ENCODE results near the gene TRPM3. TPM values are rescaled to one million over a fixed set of nuclear protein-coding genes. Genes with fewer than 3 reads are reported as not detected.
"Not testable (repeated sequence)": the region's sequence is repeated elsewhere in the genome, so short reads cannot be mapped to it uniquely, and the experiment has no call there.

The TRPM3 gene
- total RNA-seq, 2 donors from 2014 or later = 0.02 TPM; not detected in 1

DNA sequence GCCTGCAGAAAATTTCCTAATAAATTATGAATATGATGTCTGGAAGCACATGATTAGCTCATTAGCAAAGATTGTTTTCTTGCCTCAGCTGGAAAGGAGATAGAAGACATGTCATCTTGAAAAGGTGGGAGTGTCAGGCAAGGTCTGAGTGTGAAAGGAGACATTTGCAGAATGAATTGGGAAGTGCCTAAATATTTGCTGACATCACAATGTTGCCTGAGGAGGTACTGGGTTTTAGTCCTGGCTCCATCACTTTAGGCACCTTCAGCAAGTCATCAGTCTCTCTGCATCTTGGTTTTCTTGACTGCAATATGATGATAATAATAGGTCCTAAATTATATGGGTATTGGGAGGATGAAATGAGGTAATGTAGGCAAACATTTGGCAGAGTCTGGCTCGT is 140.1 kb downstream of the TRPM3 start:
- ATAC-seq (no peak), DNase-seq (ENCODE audit: low spot score in 2 of 2) (no peak)
- Mint-ChIP-seq H3K9me3 (peaks cover 6% of the 10 kb centered on the region in 2 donors), H3K27ac (no peak overlapping the region), H3K36me3 (no peaks in the 10 kb centered on the region)

DNA sequence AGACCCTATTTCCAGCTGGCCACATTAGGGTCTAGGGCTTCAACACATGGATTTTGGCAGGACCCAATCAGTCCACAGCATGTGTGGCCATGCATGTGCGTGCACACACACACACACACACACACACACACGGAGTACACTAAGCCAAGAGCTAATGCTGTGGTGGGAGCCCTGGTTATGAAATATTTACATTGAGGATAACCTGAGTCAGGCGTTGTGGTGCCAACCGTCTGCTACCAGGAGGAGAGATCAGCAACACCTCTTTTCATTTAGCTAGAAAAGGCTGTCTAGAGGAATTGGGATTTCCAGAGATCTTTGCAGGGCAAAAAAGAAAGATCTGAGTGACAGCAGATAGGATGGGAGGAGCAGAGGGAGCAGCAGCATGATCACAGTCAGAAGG is 141.5 kb downstream of the TRPM3 start:
- Mint-ChIP-seq H3K27ac (no peak overlapping the region), H3K9me3 (peaks cover 6% of the 10 kb centered on the region in 2 donors), H3K36me3 (no peaks in the 10 kb centered on the region)
- no peak for ATAC-seq
- DNase-seq (ENCODE audit: low spot score in 2 of 2) = no peak

- Mint-ChIP-seq H3K27ac (no peak overlapping the region), H3K9me3 (peaks cover 2 to 3% of the 10 kb centered on the region in 2 donors), H3K36me3 (no peaks in the 10 kb centered on the region)
- ATAC-seq (no peak), DNase-seq (ENCODE audit: low spot score in 2 of 2) (no peak)
Measured at GRCh38 chr9:70978085-70978484, 143.3 kb downstream of the TRPM3 start.

DNA sequence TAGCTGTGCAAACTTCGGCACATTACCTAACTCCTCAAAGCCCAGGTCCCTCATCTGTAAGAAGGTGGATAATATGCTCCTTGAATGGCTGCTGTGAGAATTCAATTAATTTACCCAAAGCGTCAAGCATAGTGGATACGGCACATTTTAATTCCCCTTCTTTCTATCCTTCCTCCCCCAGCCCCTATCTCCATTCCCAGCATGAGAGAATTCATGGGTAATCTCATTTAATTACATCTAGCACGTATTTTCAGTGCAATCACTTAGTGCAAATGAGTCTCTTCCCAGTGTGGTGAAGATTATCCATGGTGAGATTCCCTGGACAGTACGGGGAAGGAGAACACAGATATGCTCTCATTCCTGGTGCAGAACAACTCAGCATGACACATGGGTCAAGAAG is 145.6 kb downstream of the TRPM3 start:
- no peak overlapping the region for H3K27ac Mint-ChIP-seq
- no peaks in the 10 kb centered on the region for H3K9me3 Mint-ChIP-seq
- H3K36me3 Mint-ChIP-seq = no peaks in the 10 kb centered on the region
- DNase-seq (ENCODE audit: low spot score in 2 of 2) (no peak), ATAC-seq (no peak)

DNA sequence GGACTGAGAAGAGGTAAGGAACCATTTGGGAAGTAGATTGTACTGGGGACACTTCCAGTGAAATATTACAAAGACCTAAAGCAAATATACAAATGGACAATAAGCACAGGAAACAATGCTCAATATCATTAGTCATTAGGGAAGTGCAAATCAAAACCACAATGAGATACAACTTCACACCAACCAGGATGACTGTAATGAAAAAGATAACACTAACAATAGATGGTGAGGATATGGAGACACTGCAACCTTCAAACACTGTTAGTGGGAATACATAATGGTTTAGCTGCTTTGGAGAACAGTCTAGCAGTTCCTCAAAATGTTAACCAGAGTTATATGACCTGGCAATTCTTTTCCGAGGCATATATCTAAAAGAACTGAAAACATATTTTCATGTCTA is 149.7 kb downstream of the TRPM3 start:
- ATAC-seq (no peak), DNase-seq (ENCODE audit: low spot score in 2 of 2) (no peak)
- Mint-ChIP-seq H3K27ac (no peak overlapping the region), H3K36me3 (no peaks in the 10 kb centered on the region), H3K9me3 (no peaks in the 10 kb centered on the region)

GRCh38 chr9:70966380-70966779 is 155.0 kb downstream of the TRPM3 start:
- not testable (repeated sequence) for H3K27ac Mint-ChIP-seq, H3K36me3 Mint-ChIP-seq, ATAC-seq

GRCh38 chr9:70964861-70965260 is 156.6 kb downstream of the TRPM3 start:
- ATAC-seq (no peak), DNase-seq (ENCODE audit: low spot score in 2 of 2) (no peak)
- Mint-ChIP-seq H3K27ac (no peak overlapping the region), H3K9me3 (no peaks in the 10 kb centered on the region), H3K36me3 (no peaks in the 10 kb centered on the region)

More at GRCh38 chr9:70966380-70966779, 155.0 kb downstream of the TRPM3 start:
- not testable (repeated sequence) for H3K9me3 Mint-ChIP-seq; DNase-seq (ENCODE audit: low spot score in 2 of 2)

- ATAC-seq = no peak
- Mint-ChIP-seq H3K9me3 (no peaks in the 10 kb centered on the region), H3K27ac (no peak overlapping the region), H3K36me3 (no peaks in the 10 kb centered on the region)
- no peak for DNase-seq (ENCODE audit: low spot score in 2 of 2)
Measured at GRCh38 chr9:70963554-70963953, 157.9 kb downstream of the TRPM3 start.

- no peak overlapping the region for H3K27ac Mint-ChIP-seq
- H3K36me3 Mint-ChIP-seq = no peaks in the 10 kb centered on the region
- no peak for ATAC-seq
- DNase-seq (ENCODE audit: low spot score in 2 of 2) = no peak
- H3K9me3 Mint-ChIP-seq = no peaks in the 10 kb centered on the region
Measured at GRCh38 chr9:70962761-70963440, 158.5 kb downstream of the TRPM3 start.

GRCh38 chr9:70959366-70959765 is 162.1 kb downstream of the TRPM3 start:
- no peaks in the 10 kb centered on the region for H3K9me3 Mint-ChIP-seq
- no peaks in the 10 kb centered on the region for H3K36me3 Mint-ChIP-seq
- ATAC-seq (no peak), DNase-seq (ENCODE audit: low spot score in 2 of 2) (no peak)
- H3K27ac Mint-ChIP-seq = no peak overlapping the region

GRCh38 chr9:70954596-70955143 is 166.8 kb downstream of the TRPM3 start:
- Mint-ChIP-seq H3K9me3 (no peaks in the 10 kb centered on the region), H3K27ac (no peak overlapping the region), H3K36me3 (no peaks in the 10 kb centered on the region)
- no peak for DNase-seq (ENCODE audit: low spot score in 2 of 2)
- ATAC-seq = no peak

- no peaks in the 10 kb centered on the region for H3K9me3 Mint-ChIP-seq
- H3K27ac Mint-ChIP-seq = no peak overlapping the region
- DNase-seq (ENCODE audit: low spot score in 2 of 2) (no peak), ATAC-seq (no peak)
- no peaks in the 10 kb centered on the region for H3K36me3 Mint-ChIP-seq
Measured at GRCh38 chr9:70954126-70954525, 167.3 kb downstream of the TRPM3 start.

GRCh38 chr9:70951749-70952727 is 169.4 kb downstream of the TRPM3 start:
- no peak overlapping the region for H3K27ac Mint-ChIP-seq
- H3K9me3 Mint-ChIP-seq = no peaks in the 10 kb centered on the region
- no peak for ATAC-seq
- DNase-seq (ENCODE audit: low spot score in 2 of 2) = no peak
- no peaks in the 10 kb centered on the region for H3K36me3 Mint-ChIP-seq

- no peak overlapping the region for H3K27ac Mint-ChIP-seq
- ATAC-seq (no peak), DNase-seq (ENCODE audit: low spot score in 2 of 2) (no peak)
- no peaks in the 10 kb centered on the region for H3K36me3 Mint-ChIP-seq
- no peaks in the 10 kb centered on the region for H3K9me3 Mint-ChIP-seq
Measured at GRCh38 chr9:70950270-70950669, 171.2 kb downstream of the TRPM3 start.

DNA sequence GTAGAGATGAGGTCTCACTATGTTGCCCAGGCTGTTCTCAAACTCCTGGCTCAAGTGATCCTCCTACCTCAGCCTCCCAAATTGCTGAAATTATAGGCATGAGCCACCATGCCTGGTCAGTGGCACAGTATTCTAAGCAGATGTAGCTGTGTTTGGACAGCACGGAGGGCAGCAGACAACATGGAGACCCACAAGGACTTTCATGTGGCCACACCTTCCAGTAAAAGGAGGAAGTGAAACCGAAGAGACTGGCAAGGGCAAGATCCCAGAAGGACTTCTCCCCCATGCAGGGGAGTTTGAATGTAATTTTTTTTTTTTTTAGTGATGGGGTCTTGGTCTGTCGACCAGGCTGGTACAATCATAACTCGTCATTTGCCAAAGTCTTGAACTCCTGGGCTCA is 172.2 kb downstream of the TRPM3 start:
- Mint-ChIP-seq H3K36me3 (no peaks in the 10 kb centered on the region), H3K9me3 (no peaks in the 10 kb centered on the region), H3K27ac (no peak overlapping the region)
- DNase-seq (ENCODE audit: low spot score in 2 of 2) (no peak), ATAC-seq (no peak)

DNA sequence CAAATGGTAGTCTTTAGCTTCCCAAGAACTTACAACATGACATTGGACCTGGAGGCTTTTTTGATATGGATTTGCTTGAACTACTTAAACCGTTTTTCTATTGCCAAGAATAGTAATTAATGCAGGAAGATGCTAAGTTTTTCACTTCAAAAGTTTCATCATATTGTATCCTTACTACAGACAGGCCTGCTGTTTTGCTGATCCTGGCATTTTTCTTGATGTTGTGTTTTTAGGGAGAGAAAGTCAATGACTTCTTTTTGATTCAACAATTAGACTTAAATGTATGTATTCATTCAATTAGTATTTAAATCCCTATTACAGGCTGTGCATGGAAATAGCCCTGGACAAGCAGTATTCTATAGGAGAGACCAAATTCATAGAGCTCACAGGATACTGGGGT is 172.7 kb downstream of the TRPM3 start:
- Mint-ChIP-seq H3K27ac (no peak overlapping the region), H3K36me3 (no peaks in the 10 kb centered on the region), H3K9me3 (no peaks in the 10 kb centered on the region)
- ATAC-seq = no peak
- no peak for DNase-seq (ENCODE audit: low spot score in 2 of 2)

DNA sequence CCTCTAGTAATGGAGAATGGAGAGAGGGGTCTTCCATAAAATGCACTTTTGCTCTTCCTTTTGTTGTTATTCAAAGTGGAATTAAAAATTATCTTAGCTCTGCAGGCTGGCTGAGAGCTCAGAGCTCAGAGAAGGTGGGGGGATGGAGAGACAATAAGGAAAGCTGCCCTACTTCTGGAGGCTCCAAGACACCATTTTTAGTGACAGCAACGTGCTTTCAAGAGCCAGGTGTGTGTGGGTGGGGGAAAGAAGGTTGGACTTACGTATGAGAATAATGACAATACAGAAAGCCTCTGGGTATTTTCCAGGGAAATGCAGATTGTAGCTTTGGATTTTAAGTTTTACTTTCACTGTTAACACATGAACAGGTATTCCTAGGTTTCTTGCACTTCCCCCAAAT is 173.9 kb downstream of the TRPM3 start:
- H3K9me3 Mint-ChIP-seq = no peaks in the 10 kb centered on the region
- DNase-seq (ENCODE audit: low spot score in 2 of 2) = no peak
- no peak for ATAC-seq
- no peak overlapping the region for H3K27ac Mint-ChIP-seq
- H3K36me3 Mint-ChIP-seq = no peaks in the 10 kb centered on the region

All from activated naive CD4-positive, alpha-beta T cell treated with anti-CD3 and anti-CD28 coated beads, Interleukin-2, amount 50 U/mL, for 72 hours (primary cell).